Neural cell (in vitro differentiated cells): Measurements from ENCODE around the gene FOXO3.

ENCODE experiments used
- EP300 ChIP-seq: fragments of 450-650 bp; conservative IDR thresholded peaks from 2 replicates; pipeline ENCODE4 v1.6.1; 2014; ENCODE audit warnings: antibody characterized with exemption, mild to moderate bottlenecking, moderate library complexity; ENCODE audit not compliant: poor library complexity, severe bottlenecking
- EZH2 ChIP-seq: fragments of 200-600, 300-800 bp; shearing (Covaris generic), sonication (generic); IDR thresholded peaks from 2 replicates; pipeline ENCODE4 v1.6.1; 2014; ENCODE audit warnings: antibody characterized with exemption, low read length, borderline replicate concordance, mild to moderate bottlenecking; ENCODE audit not compliant: insufficient read depth, poor library complexity, severe bottlenecking
- MXI1 ChIP-seq: fragments of 450-650 bp; conservative IDR thresholded peaks from 2 replicates; pipeline ENCODE4 v1.6.1; 2014; ENCODE audit warnings: antibody characterized with exemption, mild to moderate bottlenecking; ENCODE audit not compliant: poor library complexity, severe bottlenecking
- POLR2AphosphoS5 ChIP-seq: IDR thresholded peaks from 2 replicates; pipeline ENCODE4 v1.6.1; 2012
- RAD21 ChIP-seq: fragments of 450-650 bp; conservative IDR thresholded peaks from 2 replicates; pipeline ENCODE4 v1.6.1; 2014; ENCODE audit warnings: antibody characterized with exemption, mild to moderate bottlenecking, moderate library complexity
- SMC3 ChIP-seq: fragments of 450-650 bp; conservative IDR thresholded peaks from 2 replicates; pipeline ENCODE4 v1.6.1; 2014; ENCODE audit warnings: antibody characterized with exemption, mild to moderate bottlenecking, moderate library complexity; ENCODE audit not compliant: poor library complexity
- TF ChIP-seq, protein P1 (sequence below): fragments of 450-650 bp; IDR thresholded peaks from 2 replicates; pipeline ENCODE4 v1.5.1; 2014; ENCODE audit warnings: antibody characterized with exemption, mild to moderate bottlenecking, moderate library complexity; ENCODE audit not compliant: poor library complexity, severe bottlenecking
- TF ChIP-seq, protein P2 (sequence below): IDR thresholded peaks from 2 replicates; pipeline ENCODE4 v1.6.1; 2012; ENCODE audit warnings: borderline replicate concordance

DNA sequence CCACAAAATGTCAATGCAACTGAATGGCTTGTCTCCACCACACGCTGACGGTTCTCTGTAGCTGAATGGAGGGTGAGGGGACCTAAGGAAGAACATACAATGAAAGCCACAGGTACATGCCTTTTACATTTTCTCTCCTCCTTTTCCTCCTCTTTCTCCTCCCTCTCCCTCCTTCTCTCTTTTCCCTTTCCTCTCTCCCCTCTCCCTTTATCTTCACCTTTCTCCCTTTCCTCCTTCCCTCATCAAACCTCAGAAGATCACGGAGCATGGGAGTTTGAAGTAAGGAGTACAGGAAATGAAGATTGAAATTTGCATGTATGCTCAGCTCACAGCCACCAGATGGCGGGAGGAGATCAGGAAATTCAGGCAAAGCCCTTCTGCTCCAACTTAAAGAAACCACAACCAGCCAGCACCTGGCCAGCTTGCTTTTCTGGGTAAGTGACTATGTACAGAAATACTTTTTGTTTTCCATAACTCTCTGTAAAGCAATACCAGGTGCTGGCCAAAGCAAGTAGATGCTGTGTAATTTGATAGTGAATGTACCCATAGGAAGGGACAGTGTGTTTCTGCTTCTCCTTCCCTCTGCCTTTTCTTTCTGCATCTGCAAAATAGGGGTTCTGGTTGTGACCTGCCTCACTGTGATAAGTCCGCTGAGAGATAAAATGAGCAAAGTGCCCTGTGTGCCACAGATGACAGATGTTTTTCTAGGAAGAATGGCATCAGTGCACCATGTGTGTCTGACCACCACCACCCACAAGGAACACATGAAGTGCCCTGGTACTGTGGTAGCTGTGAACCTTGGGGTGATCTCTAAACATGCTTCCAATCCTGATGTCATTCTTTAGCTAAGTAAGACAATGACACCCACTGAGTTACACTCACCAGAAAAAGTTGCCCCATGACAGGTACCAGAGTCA lies 18.6 kb upstream of the FOXO3 start:
- TF ChIP-seq, protein P1, sequence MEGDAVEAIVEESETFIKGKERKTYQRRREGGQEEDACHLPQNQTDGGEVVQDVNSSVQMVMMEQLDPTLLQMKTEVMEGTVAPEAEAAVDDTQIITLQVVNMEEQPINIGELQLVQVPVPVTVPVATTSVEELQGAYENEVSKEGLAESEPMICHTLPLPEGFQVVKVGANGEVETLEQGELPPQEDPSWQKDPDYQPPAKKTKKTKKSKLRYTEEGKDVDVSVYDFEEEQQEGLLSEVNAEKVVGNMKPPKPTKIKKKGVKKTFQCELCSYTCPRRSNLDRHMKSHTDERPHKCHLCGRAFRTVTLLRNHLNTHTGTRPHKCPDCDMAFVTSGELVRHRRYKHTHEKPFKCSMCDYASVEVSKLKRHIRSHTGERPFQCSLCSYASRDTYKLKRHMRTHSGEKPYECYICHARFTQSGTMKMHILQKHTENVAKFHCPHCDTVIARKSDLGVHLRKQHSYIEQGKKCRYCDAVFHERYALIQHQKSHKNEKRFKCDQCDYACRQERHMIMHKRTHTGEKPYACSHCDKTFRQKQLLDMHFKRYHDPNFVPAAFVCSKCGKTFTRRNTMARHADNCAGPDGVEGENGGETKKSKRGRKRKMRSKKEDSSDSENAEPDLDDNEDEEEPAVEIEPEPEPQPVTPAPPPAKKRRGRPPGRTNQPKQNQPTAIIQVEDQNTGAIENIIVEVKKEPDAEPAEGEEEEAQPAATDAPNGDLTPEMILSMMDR: peak; percentile 94
- no peak for TF ChIP-seq POLR2AphosphoS5
- no peak for TF ChIP-seq EP300
- peak; percentile 98 for TF ChIP-seq SMC3
- TF ChIP-seq EZH2: no peak
- TF ChIP-seq, protein P2, sequence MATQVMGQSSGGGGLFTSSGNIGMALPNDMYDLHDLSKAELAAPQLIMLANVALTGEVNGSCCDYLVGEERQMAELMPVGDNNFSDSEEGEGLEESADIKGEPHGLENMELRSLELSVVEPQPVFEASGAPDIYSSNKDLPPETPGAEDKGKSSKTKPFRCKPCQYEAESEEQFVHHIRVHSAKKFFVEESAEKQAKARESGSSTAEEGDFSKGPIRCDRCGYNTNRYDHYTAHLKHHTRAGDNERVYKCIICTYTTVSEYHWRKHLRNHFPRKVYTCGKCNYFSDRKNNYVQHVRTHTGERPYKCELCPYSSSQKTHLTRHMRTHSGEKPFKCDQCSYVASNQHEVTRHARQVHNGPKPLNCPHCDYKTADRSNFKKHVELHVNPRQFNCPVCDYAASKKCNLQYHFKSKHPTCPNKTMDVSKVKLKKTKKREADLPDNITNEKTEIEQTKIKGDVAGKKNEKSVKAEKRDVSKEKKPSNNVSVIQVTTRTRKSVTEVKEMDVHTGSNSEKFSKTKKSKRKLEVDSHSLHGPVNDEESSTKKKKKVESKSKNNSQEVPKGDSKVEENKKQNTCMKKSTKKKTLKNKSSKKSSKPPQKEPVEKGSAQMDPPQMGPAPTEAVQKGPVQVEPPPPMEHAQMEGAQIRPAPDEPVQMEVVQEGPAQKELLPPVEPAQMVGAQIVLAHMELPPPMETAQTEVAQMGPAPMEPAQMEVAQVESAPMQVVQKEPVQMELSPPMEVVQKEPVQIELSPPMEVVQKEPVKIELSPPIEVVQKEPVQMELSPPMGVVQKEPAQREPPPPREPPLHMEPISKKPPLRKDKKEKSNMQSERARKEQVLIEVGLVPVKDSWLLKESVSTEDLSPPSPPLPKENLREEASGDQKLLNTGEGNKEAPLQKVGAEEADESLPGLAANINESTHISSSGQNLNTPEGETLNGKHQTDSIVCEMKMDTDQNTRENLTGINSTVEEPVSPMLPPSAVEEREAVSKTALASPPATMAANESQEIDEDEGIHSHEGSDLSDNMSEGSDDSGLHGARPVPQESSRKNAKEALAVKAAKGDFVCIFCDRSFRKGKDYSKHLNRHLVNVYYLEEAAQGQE: no peak
- TF ChIP-seq MXI1: peak; percentile 36
- peak; percentile 96 for TF ChIP-seq RAD21
